ENCODE data around the gene ALPI. TPM values are rescaled to one million over a fixed set of nuclear protein-coding genes. Genes with fewer than 3 reads are reported as not detected.
"Not testable (repeated sequence)": the region's sequence is repeated elsewhere in the genome, so short reads cannot be mapped to it uniquely, and the experiment has no call there.

Gene ALPI
- total and polyA plus RNA-seq, 12 donors, result not detected

DNA sequence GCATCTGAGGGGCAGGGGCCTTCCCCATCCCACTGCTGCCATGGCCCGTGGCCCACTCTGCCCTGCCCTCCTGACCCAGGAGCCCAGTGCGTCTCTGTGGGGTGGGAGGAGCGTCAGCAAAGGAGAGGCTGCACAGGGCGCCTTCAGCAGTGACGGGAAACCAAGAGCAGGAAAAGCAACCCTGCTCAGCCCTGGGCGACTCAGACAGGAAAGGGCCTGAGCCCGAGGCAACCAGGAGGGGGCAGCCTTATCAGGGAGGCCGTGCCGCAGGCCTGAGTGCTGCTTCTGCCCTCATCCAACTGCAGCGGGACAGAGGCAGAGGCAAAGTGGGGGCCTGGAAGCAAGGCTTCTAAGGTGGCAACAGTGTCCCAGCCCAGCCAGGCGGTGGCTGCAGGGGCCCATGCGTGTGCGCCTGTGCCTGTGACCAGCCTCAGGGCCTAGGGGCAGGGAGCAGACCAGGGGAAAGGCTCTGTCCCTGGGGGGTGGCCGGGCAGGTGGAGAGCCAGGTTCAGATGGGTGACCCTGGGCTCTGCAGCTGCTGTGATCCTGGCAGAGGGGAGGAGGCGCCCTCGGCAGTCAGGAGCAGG lies 23.3 kb upstream of the ALPI start:
- Histone ChIP-seq H3K36me3 (replicated peaks in 1 of 2) (no peaks in the 10 kb centered on the region), H3K27ac (no peak overlapping the region), H3K27me3 (no peaks in the 10 kb centered on the region), H3K4me3 (no peak overlapping the region), H3K4me1 (replicated peaks in 1 of 2) (no peaks in the 10 kb centered on the region), H3K9me3 (replicated peaks in 1 of 3) (no peaks in the 10 kb centered on the region)
- peak in 1 of 7 donors; percentile 4 for DNase-seq
- intact Hi-C loops (cut with DNase I), result no loop called here
- WGBS, 4 donors, result 53 to 82% (median 78%) methylated on average over 2 to 16 of the region's 16 CpGs
- TF ChIP-seq, protein P1, sequence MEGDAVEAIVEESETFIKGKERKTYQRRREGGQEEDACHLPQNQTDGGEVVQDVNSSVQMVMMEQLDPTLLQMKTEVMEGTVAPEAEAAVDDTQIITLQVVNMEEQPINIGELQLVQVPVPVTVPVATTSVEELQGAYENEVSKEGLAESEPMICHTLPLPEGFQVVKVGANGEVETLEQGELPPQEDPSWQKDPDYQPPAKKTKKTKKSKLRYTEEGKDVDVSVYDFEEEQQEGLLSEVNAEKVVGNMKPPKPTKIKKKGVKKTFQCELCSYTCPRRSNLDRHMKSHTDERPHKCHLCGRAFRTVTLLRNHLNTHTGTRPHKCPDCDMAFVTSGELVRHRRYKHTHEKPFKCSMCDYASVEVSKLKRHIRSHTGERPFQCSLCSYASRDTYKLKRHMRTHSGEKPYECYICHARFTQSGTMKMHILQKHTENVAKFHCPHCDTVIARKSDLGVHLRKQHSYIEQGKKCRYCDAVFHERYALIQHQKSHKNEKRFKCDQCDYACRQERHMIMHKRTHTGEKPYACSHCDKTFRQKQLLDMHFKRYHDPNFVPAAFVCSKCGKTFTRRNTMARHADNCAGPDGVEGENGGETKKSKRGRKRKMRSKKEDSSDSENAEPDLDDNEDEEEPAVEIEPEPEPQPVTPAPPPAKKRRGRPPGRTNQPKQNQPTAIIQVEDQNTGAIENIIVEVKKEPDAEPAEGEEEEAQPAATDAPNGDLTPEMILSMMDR (IDR thresholded peaks at IDR 0.05), result no peak
- no peak for TF ChIP-seq POLR2A (IDR thresholded peaks at IDR 0.05)

DNA sequence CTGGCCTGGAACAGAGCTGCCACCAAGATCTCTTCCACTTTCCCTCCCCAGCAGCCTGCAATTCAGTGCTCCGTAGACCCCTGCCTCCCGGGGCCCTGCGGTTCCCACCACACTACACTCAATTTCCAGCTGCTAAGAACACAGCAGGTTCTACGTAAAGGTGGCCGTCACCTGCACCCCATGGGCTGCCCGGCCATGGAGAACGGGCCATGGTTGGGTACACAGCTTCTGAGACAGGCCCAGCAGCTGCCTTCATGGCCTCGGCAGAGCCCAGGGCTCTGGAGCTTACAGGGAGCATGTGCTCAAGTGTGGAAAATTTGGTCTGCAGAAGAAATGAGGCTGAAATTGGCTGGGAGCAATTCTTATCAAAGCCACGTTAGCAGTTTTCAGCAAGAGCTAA lies 22.3 kb upstream of the ALPI start:
- intact Hi-C loops (cut with DNase I); DNase-seq; H3K36me3 ChIP-seq (replicated peaks in 1 of 2); H3K4me3 ChIP-seq; H3K27ac ChIP-seq; H3K9me3 ChIP-seq (replicated peaks in 1 of 3); H3K4me1 ChIP-seq (replicated peaks in 1 of 2); H3K27me3 ChIP-seq: not testable (repeated sequence)
- 86 to 100% (median 90%) methylated on average over 5 to 9 of the region's 9 CpGs for whole genome bisulfite sequencing, 4 donors

DNA sequence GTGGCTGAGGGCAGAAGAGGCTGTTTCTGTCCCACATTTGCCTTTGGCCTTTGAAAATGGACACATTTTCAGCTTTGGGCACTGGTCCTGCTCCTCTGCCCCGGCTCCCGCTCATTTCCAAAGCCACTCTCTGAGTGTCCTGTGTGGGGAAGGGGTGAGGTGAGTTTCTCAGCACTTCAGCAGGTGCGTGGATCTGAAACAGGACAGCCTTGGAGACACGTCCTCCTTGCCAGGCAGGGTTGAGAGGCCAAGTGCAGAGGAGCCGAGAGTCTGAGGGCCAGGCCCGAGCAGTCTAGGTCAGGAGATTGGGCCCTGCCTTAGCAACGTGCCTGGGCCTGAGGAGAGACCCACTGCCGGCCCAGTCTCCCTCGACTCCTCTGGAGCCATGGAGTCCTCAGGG lies 21.9 kb upstream of the ALPI start:
- Histone ChIP-seq H3K9me3 (replicated peaks in 1 of 3) (no peaks in the 10 kb centered on the region), H3K4me1 (replicated peaks in 1 of 2) (no peaks in the 10 kb centered on the region), H3K4me3 (no peak overlapping the region), H3K36me3 (replicated peaks in 1 of 2) (no peaks in the 10 kb centered on the region), H3K27ac (no peak overlapping the region), H3K27me3 (no peaks in the 10 kb centered on the region)
- TF ChIP-seq, protein P1 (IDR thresholded peaks at IDR 0.05), result no peak
- TF ChIP-seq POLR2A (IDR thresholded peaks at IDR 0.05), result no peak
- intact Hi-C loops (cut with DNase I), result no loop called here
- WGBS, 4 donors, result 89 to 100% (median 90%) methylated on average over 3 to 9 of the region's 9 CpGs
- peak in 1 of 7 donors; percentile 2 for DNase-seq

DNA sequence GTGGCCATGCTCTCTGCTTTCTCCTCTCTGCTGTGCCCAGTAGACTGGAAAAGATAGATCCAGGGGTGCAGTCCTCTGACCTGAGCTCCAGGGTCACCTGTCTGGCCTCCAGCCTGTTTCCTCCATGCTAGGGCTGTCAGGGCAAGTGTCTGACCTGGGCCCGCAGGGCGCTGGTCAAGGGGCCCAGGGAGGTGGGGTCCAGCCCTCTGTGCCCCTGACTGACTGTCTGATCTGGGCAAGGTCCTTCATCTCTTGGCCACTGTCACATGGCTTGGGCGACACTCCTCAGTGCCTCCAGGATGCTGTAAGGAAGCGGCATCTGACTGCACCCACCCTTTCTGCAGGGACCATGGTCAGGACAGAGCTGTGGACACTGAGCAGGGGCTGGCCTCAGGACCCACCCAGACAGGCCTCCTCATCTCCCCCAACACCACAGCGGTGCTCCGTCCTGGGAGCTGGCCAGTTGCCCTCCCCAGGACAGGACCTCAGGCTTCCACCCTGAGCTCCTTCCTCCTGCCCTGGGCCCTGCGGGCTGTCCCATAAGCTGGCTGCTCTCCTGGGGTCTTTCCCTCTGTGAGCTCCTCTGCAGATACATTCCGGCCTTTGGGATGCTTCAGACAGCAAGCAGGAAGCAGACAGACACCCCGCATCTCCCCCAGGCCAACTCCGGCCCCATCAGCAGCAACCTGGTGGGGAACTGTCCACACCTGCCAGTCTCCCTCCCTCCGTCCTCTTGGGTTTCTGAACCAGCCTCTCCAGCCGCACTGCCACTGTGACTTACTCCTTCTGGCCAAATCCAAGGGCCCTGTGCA lies 21.2 kb upstream of the ALPI start:
- Histone ChIP-seq H3K4me1 (replicated peaks in 1 of 2) (no peaks in the 10 kb centered on the region), H3K27me3 (no peaks in the 10 kb centered on the region), H3K27ac (no peak overlapping the region), H3K9me3 (replicated peaks in 1 of 3) (no peaks in the 10 kb centered on the region), H3K4me3 (no peak overlapping the region), H3K36me3 (replicated peaks in 1 of 2) (no peaks in the 10 kb centered on the region)
- intact Hi-C loops (cut with DNase I), result loop anchor here in 1 of 2 donors (5.0 kb wide), 1 partner anchor 532 kb away; no protein-coding TSS in a partner anchor
- WGBS, 4 donors, result 88 to 92% (median 91%) methylated on average over 9 to 12 of the region's 12 CpGs
- no peak for TF ChIP-seq POLR2A (IDR thresholded peaks at IDR 0.05)
- TF ChIP-seq, protein P1 (IDR thresholded peaks at IDR 0.05), result no peak
- peak in 1 of 7 donors; percentile 5 for DNase-seq
